Natural killer cell (primary cell): ENCODE results near the gene MAD1L1. TPM values are rescaled to one million over a fixed set of nuclear protein-coding genes. Genes with fewer than 3 reads are reported as not detected.

Experiments used
- ATAC-seq, 3 donors: fragments of 150-1000 bp in 2 of 3; fragments of 200-7000 bp in 1 of 3; cut with Tn5 transposase; 1 replicate in 1 of 3; 2 replicates in 2 of 3; pipeline ENCODE4 v1.10.0; 2021; ENCODE audit warnings: mild to moderate bottlenecking in 2 of 3, moderate library complexity in 2 of 3
- DNase-seq, 2 donors: peaks; one replicate each; pipeline versions ENCODE4 v3.0.0 to v3.0.0-alpha.2; 2013 to 2021; ENCODE audit warnings: mixed read lengths in 1 of 2
- H3K27ac ChIP-seq: one replicate; pipeline ENCODE4 v1.5.1; 2013; ENCODE audit warnings: mild to moderate bottlenecking, low read length
- H3K27me3 ChIP-seq: one replicate; pipeline ENCODE4 v1.6.1; 2013; ENCODE audit warnings: low read length; ENCODE audit not compliant: control insufficient read depth, insufficient read depth
- H3K36me3 ChIP-seq: one replicate; pipeline ENCODE4 v1.6.1; 2013; ENCODE audit warnings: low read length; ENCODE audit not compliant: control insufficient read depth, insufficient read depth
- H3K4me1 ChIP-seq: one replicate; pipeline ENCODE4 v1.6.1; 2013; ENCODE audit warnings: low read length; ENCODE audit not compliant: control insufficient read depth, insufficient read depth
- H3K4me3 ChIP-seq: one replicate; pipeline ENCODE4 v1.5.1; 2013; ENCODE audit warnings: low read length
- H3K9me3 ChIP-seq: one replicate; pipeline ENCODE4 v1.6.1; 2013; ENCODE audit warnings: low read length; ENCODE audit not compliant: control insufficient read depth, insufficient read depth
- H3K27ac Mint-ChIP-seq, 2 donors: one replicate each; pipeline ENCODE4 v1.8.0; 2022; ENCODE audit warnings: mild to moderate bottlenecking in 2 of 2, mixed read lengths in 2 of 2, moderate library complexity in 1 of 2
- H3K27me3 Mint-ChIP-seq, 2 donors: one replicate each; pipeline ENCODE4 v1.8.0; 2022; ENCODE audit warnings: low read depth in 2 of 2, mixed read lengths in 2 of 2
- H3K36me3 Mint-ChIP-seq: one replicate; pipeline ENCODE4 v1.8.0; 2022; ENCODE audit warnings: mixed read lengths
- H3K4me1 Mint-ChIP-seq, 2 donors: one replicate each; pipeline ENCODE4 v1.8.0; 2022; ENCODE audit warnings: mixed read lengths in 2 of 2
- H3K4me3 Mint-ChIP-seq: one replicate; pipeline ENCODE4 v1.8.0; 2022; ENCODE audit warnings: mild to moderate bottlenecking, moderate library complexity, mixed read lengths
- H3K9me3 Mint-ChIP-seq, 2 donors: one replicate each; pipeline ENCODE4 v1.8.0; 2022; ENCODE audit warnings: mixed read lengths in 2 of 2
- WGBS: methylation state at CpG from one replicate; pipeline ENCODE4 v1.1.7; 2013; ENCODE audit warnings: missing lambda C conversion rate; ENCODE audit not compliant: insufficient coverage; 5-methylcytosine and 5-hydroxymethylcytosine counted together
- intact Hi-C: fragments of 100-400 bp; cut with micrococcal nuclease; formaldehyde crosslinking; loops from one replicate; pipeline ENCODE4 v1.14.2; 2022
- total RNA-seq, 4 donors: library from RNA; stranded (reverse); fragments of 120-200 nt in 1 of 4; gene quantifications; one replicate each; pipeline versions ENCODE4 v1.2.3 to v1.2.4, GENCODE V29; 2013 to 2022
- TF ChIP-seq, protein P1 (sequence below): fragments of 200-600 bp; IDR thresholded peaks from one replicate; pipeline ENCODE4 v1.8.0; 2022; ENCODE audit warnings: antibody characterized with exemption

The MAD1L1 gene
- total RNA-seq, 3 donors from 2014 or later (not counting 1 experiment from before 2014, with no cell fraction given), result 53.6 to 81.2 (median 77.4) TPM

GRCh38 chr7:2266911-2267310 lies 34.2 kb upstream of the MAD1L1 start:
- Histone ChIP-seq H3K4me3 (no peak overlapping the region), H3K36me3 (peaks cover 9% of the 10 kb centered on the region), H3K4me1 (peaks cover 4% of the 10 kb centered on the region), H3K9me3 (no peaks in the 10 kb centered on the region), H3K27ac (no peak overlapping the region), H3K27me3 (no peaks in the 10 kb centered on the region)
- Mint-ChIP-seq H3K4me1 (peaks cover 0 to 2% of the 10 kb centered on the region in 2 donors), H3K27ac (no peak overlapping the region), H3K9me3 (no peaks in the 10 kb centered on the region), H3K27me3 (no peaks in the 10 kb centered on the region), H3K4me3 (no peak overlapping the region), H3K36me3 (no peaks in the 10 kb centered on the region)
- DNase-seq (no peak), ATAC-seq (no peak)
- intact Hi-C loops, result no loop called here
- 91% methylated on average over 10 of the region's 10 CpGs for WGBS
- TF ChIP-seq, protein P1, sequence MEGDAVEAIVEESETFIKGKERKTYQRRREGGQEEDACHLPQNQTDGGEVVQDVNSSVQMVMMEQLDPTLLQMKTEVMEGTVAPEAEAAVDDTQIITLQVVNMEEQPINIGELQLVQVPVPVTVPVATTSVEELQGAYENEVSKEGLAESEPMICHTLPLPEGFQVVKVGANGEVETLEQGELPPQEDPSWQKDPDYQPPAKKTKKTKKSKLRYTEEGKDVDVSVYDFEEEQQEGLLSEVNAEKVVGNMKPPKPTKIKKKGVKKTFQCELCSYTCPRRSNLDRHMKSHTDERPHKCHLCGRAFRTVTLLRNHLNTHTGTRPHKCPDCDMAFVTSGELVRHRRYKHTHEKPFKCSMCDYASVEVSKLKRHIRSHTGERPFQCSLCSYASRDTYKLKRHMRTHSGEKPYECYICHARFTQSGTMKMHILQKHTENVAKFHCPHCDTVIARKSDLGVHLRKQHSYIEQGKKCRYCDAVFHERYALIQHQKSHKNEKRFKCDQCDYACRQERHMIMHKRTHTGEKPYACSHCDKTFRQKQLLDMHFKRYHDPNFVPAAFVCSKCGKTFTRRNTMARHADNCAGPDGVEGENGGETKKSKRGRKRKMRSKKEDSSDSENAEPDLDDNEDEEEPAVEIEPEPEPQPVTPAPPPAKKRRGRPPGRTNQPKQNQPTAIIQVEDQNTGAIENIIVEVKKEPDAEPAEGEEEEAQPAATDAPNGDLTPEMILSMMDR, result no peak

DNA sequence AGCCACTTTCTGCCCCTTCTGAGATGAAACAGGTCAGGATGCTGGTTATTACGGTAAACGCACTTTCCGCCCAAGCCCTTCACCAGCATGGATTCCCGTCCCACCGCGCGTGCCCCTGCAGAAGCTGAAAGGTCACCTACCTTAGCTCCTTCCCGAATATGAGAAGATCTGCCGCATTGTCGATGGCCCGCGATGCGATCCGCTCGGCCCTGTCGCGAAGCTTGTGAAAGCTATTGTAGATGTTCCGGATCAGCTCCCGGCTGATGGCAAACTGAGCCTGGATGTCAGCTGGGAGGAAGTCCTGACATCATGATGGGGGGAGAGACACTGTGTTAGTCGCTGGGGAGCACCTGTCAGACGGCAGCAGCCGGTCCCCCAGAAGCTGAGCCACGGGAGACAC lies 31.4 kb upstream of the MAD1L1 start:
- H3K4me3 ChIP-seq, result no peak overlapping the region
- DNase-seq (no peak), ATAC-seq (no peak)
- H3K27ac ChIP-seq, result no peak overlapping the region
- Mint-ChIP-seq H3K27ac (no peak overlapping the region), H3K4me1 (peaks cover 9 to 17% of the 10 kb centered on the region in 2 donors), H3K9me3 (no peaks in the 10 kb centered on the region), H3K36me3 (no peaks in the 10 kb centered on the region), H3K27me3 (no peaks in the 10 kb centered on the region), H3K4me3 (no peak overlapping the region)
- 97% methylated on average over 23 of the region's 23 CpGs for WGBS
- peaks cover 20% of the 10 kb centered on the region for H3K4me1 ChIP-seq
- intact Hi-C loops, result no loop called here
- TF ChIP-seq, protein P1, result no peak
- H3K27me3 ChIP-seq, result no peaks in the 10 kb centered on the region
- peaks cover 3% of the 10 kb centered on the region for H3K36me3 ChIP-seq
- H3K9me3 ChIP-seq, result no peaks in the 10 kb centered on the region

GRCh38 chr7:2263176-2263575 lies 30.4 kb upstream of the MAD1L1 start:
- TF ChIP-seq, protein P1, result no peak
- Histone ChIP-seq H3K4me1 (peaks cover 30% of the 10 kb centered on the region), H3K4me3 (no peak overlapping the region), H3K9me3 (no peaks in the 10 kb centered on the region), H3K27ac (no peak overlapping the region), H3K36me3 (peaks cover 3% of the 10 kb centered on the region), H3K27me3 (no peaks in the 10 kb centered on the region)
- ATAC-seq, result no peak
- Mint-ChIP-seq H3K27ac (no peak overlapping the region), H3K9me3 (no peaks in the 10 kb centered on the region), H3K27me3 (no peaks in the 10 kb centered on the region), H3K4me3 (no peak overlapping the region), H3K4me1 (peaks cover 12 to 27% of the 10 kb centered on the region in 2 donors), H3K36me3 (no peaks in the 10 kb centered on the region)
- DNase-seq, result no peak
- intact Hi-C loops, result no loop called here
- 97% methylated on average over 18 of the region's 18 CpGs for WGBS

DNA sequence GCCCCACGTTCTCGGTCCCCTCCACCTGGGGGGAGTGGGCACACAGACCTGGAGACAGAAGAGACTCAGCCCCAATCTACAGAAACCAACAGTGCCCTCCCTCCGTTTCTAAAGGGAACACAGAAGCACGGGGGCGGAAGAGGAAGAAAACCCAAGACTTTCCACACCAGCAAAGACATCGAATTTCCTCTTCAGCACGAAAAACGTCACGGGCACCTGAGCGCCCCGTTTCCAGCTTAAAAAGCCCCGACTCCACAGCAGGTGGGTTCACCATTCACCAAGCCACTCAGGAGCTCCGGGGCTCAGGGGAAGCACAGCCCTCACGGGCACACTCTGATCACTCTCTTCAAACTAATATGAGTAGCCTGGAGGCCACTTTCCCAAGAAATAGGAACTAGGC lies 28.9 kb upstream of the MAD1L1 start:
- Mint-ChIP-seq H3K27me3 (no peaks in the 10 kb centered on the region), H3K9me3 (no peaks in the 10 kb centered on the region), H3K36me3 (no peaks in the 10 kb centered on the region), H3K27ac (peak overlapping the region; percentile 14 to 61), H3K4me1 (peaks cover 12 to 28% of the 10 kb centered on the region in 2 donors), H3K4me3 (peak overlapping the region; percentile 5)
- Histone ChIP-seq H3K27ac (peak overlapping the region; percentile 65), H3K4me1 (peaks cover 30% of the 10 kb centered on the region), H3K36me3 (peaks cover 3% of the 10 kb centered on the region), H3K27me3 (no peaks in the 10 kb centered on the region), H3K9me3 (no peaks in the 10 kb centered on the region), H3K4me3 (no peak overlapping the region)
- intact Hi-C loops, result no loop called here
- DNase-seq, result peak in 1 of 2 donors; percentile 57
- ATAC-seq, result no peak
- TF ChIP-seq, protein P1, result no peak
- WGBS, result 21% methylated on average over 14 of the region's 14 CpGs
